HuH-7 (cell line): ENCODE results near the gene AKR1C2.
"Not testable (repeated sequence)": the region's sequence is repeated elsewhere in the genome, so short reads cannot be mapped to it uniquely, and the experiment has no call there.

ENCODE experiments used
- DNase-seq: peaks from one replicate; pipeline ENCODE4 v3.0.0; 2011; ENCODE audit warnings: low spot score

AKR1C2 gene

GRCh38 chr10:5003127-5004029 lies at the start of gene AKR1C2:
Gene AKR1C2 (minus strand): TSS chr10:5003857. CDS start chr10:5003835, 22 bp downstream.
- DNase-seq = not testable (repeated sequence)

GRCh38 chr10:5052951-5053500 lies 49.4 kb upstream of the AKR1C2 start:
- DNase-seq = not testable (repeated sequence)

- no peak for DNase-seq
Measured at GRCh38 chr10:5047912-5048628, 44.4 kb upstream of the AKR1C2 start.

- DNase-seq = not testable (repeated sequence)
Measured at GRCh38 chr10:5047055-5047454, 43.4 kb upstream of the AKR1C2 start.

- no peak for DNase-seq
Measured at GRCh38 chr10:5046410-5046809, 42.8 kb upstream of the AKR1C2 start.

- DNase-seq = no peak
Measured at GRCh38 chr10:5045095-5045494, 41.4 kb upstream of the AKR1C2 start.

GRCh38 chr10:5043716-5044115 lies 40.1 kb upstream of the AKR1C2 start:
- no peak for DNase-seq

GRCh38 chr10:5042922-5043321 lies 39.3 kb upstream of the AKR1C2 start:
- no peak for DNase-seq

GRCh38 chr10:5041471-5042023 lies 37.9 kb upstream of the AKR1C2 start:
- DNase-seq = no peak

- DNase-seq = no peak
Measured at GRCh38 chr10:5040781-5041470, 37.3 kb upstream of the AKR1C2 start.

- no peak for DNase-seq
Measured at GRCh38 chr10:5040010-5040673, 36.5 kb upstream of the AKR1C2 start.

GRCh38 chr10:5038733-5039132 lies 35.1 kb upstream of the AKR1C2 start:
- no peak for DNase-seq

GRCh38 chr10:5038101-5038500 lies 34.4 kb upstream of the AKR1C2 start:
- DNase-seq = no peak

- no peak for DNase-seq
Measured at GRCh38 chr10:5036511-5036910, 32.9 kb upstream of the AKR1C2 start.

GRCh38 chr10:5035356-5035755 lies 31.7 kb upstream of the AKR1C2 start:
- DNase-seq = no peak

GRCh38 chr10:5034588-5034987 lies 30.9 kb upstream of the AKR1C2 start:
- DNase-seq = no peak

- no peak for DNase-seq
Measured at GRCh38 chr10:5033061-5033778, 29.6 kb upstream of the AKR1C2 start.

GRCh38 chr10:5032444-5032843 lies 28.8 kb upstream of the AKR1C2 start:
- DNase-seq = not testable (repeated sequence)

- DNase-seq = not testable (repeated sequence)
Measured at GRCh38 chr10:5031588-5031987, 27.9 kb upstream of the AKR1C2 start.

- no peak for DNase-seq
Measured at GRCh38 chr10:5030989-5031388, 27.3 kb upstream of the AKR1C2 start.

- DNase-seq = not testable (repeated sequence)
Measured at GRCh38 chr10:5025461-5025881, 21.8 kb upstream of the AKR1C2 start.
